NCI-H510A (cell line): ENCODE measurements around the gene MPV17L2.
"Not testable (repeated sequence)": the region's sequence is repeated elsewhere in the genome, so short reads cannot be mapped to it uniquely, and the experiment has no call there.

Source experiments
- DNase-seq: peaks from one replicate; lab custom pipeline; 2025; lab: John Stamatoyannopoulos, UW

Gene MPV17L2

DNA sequence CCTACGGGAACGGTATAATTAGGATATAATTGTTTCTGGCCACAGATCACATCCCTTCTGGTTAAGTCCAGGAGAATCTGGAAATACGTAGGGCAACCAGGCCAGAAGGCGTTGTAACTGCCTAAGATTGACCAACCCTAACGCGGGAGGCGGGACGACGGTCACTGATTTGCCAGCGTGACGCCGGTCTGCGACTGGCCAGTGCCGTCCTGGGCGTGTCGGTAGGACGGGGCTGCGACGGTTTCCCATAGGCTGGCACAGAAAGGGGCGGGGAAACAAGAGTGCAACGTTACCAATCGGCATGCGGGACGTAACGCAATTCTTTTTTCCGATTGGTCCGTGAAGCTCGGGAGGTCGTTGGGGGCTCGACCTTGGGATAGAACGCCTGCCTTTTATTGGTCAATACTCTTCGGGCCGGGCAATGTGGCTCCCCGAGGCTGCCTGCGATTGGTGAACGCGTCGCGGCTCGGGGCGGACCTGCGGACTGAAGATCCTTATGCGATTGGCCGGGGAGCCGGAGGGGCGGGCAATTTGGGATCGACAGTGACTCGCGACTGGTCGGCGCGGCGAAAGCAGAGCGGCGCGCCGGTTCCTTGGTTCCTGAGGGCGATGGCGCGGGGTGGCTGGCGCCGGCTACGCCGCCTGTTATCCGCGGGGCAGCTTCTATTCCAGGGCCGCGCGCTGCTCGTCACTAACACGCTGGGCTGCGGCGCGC, at the start of gene MPV17L2:
MPV17L2 (plus strand) TSS at position 546 of the 715 bp plus-strand sequence; CDS start at position 610, 64 bp downstream.
- peak; percentile 99 for DNase-seq

- DNase-seq: no peak
Observed at GRCh38 chr19:18143902-18144301, 49.1 kb upstream of the MPV17L2 start.

DNA sequence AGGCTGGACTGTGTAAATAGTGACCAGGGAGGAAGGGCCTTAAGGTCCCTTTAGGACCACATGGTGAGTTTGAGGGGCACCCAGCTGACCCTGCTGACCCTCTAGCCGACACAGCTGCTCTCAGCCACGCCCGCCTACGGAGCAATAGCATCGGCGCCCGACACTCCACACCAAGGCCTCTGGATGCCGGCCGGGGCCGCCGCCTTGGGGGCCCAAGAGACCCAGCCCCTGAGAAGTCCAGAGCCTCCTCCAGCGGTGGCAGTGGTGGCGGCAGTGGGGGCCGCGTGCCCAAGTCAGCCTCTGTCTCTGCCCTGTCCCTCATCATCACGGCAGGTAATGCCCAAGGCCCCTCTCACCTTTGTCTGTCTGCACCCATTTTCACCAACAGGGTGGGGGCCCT, 48.7 kb upstream of the MPV17L2 start:
- no peak for DNase-seq

- DNase-seq: no peak
Observed at GRCh38 chr19:18144906-18145305, 48.1 kb upstream of the MPV17L2 start.

GRCh38 chr19:18145391-18145999, 47.5 kb upstream of the MPV17L2 start:
- no peak for DNase-seq

GRCh38 chr19:18147396-18147795, 45.6 kb upstream of the MPV17L2 start:
- no peak for DNase-seq

DNA sequence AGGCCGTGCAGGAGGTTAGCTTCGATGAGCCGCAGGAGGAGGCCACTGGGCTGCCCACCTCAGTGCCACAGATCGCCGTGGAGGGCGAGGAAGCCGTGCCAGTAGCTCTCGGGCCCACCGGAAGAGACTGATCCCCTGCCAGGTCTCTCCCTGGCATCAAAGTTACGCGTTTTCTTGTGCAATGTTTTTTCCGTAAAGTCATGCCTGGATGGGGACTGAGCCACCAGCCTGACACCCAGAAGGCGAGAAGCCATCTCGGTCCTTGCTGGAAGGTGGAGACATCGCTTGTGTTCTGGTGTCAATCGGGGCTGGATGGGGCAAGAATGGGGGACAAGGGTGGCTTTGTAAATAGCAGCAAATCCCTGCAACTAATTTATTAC, 43.4 kb upstream of the MPV17L2 start:
- no peak for DNase-seq

DNA sequence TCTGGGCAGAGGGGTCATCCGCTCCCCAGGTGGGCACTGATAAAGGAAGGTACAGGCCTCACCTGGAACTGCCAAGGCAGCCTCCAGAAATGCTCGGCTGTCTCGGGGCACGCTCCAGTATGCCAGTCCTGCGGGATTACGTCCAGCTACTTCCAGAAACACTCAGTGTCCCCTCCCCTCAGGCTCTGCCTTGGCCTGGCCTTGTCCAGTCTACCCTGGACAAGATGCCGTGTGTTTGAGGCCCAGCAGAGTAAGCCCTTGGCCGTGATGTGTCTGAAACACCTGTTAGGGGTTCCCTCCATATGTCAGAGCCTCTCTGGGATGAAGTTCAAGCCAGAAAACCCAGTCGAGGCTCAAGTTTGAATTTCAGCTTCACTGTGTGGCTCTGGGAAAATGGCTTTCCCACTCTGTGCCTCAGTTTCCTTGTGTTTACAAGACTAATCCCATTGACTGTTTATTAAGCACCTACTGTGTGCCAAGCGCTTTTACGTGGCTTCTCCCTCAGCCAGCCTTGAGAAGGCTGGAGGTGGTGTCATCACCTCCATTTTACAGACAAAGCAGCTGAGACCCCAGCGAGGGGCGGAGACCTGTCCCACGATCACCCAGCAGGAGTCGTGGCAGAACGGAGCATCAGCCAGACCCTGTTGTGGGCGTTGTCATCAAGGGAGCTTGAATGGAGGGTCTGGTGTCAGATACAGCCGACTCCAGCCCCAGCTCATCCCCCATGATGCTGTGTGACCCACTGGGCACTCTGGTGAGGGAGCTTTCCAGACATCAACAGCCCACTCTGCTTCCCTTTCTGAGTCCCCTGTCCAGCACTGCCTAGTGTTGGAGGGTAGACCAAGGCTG, 42.0 kb upstream of the MPV17L2 start:
- no peak for DNase-seq

GRCh38 chr19:18152442-18152816, 40.6 kb upstream of the MPV17L2 start:
- peak; percentile 79 for DNase-seq

- peak; percentile 97 for DNase-seq
Observed at GRCh38 chr19:18152817-18153555, 40.0 kb upstream of the MPV17L2 start, which contains the start of gene PIK3R2. PIK3R2 (plus strand) TSS chr19:18153163; CDS start chr19:18155880, 2,717 bp downstream.

DNA sequence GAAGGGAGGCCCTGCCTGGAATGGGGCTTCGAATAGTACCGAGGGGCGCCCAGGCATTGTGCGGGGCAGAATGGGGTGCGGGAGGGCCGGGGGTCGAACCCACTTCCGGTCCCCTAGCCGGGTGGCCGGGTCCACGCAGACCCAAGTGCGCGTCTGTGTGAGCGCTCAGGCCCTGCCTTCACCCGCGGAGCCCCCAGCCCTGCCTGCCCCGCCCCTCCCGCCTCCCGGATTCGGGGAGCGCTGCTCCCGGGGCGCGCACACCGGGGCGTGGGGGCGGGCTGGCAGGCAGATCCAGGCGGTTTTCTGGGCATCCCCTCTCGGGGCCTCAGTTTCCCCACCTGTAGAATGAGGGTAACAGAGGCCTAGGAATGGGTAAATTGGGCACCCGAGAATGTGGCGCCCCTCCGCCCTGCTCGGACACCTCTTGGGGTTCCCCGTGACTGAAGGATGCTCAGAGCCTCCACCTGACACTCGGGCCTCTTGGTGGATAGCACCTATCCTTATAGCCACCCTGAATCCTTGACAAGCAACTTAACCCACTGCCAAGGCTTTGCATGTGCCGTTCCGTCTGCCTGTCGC, 39.4 kb upstream of the MPV17L2 start:
- no peak for DNase-seq

GRCh38 chr19:18155095-18156087, 37.6 kb upstream of the MPV17L2 start:
- DNase-seq: no peak

DNA sequence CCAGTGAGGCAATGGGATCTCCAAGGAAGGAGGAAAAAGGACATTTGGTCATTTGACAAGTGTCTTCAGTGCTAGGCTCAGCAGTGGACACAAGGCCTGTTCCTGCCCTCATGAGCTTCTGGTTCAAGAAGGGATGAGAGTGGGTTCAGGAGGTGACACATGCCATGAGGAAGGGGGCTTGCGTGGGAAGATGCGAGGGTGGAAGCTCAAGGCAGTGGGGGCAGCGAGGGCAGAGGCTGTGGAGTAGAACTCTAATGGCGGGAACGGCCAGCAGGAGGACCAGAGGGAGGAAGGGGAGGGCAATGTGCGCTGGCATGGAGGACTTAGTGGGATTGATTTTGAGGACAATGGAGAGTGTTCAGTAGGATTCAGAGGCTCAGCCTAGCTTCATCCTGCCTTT, 36.8 kb upstream of the MPV17L2 start:
- no peak for DNase-seq

- DNase-seq: peak; percentile 83
Observed at GRCh38 chr19:18156841-18157464, 36.1 kb upstream of the MPV17L2 start.

- peak; percentile 88 for DNase-seq
Observed at GRCh38 chr19:18157465-18158063, 35.5 kb upstream of the MPV17L2 start.

DNA sequence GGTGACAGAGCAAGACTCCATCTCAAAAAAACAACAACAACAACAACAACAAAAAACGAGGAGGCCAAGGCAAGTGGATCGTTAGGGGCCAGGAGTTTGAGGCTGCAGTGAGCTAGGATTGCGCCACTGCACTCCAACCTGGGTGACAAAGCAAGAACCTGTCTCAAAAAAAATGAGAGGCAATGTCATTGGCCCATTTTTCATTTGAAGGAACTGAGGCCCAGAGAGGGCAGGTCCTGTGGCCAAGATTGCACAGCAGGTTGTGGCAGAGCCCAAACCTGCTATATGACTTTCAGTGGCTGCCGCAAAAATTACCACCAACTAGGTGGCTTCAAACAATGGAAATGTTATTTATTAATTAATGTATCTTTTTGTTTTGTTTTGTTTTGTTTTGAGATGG, 34.6 kb upstream of the MPV17L2 start:
- no peak for DNase-seq

GRCh38 chr19:18159059-18159616, 33.9 kb upstream of the MPV17L2 start:
- DNase-seq: not testable (repeated sequence)

DNA sequence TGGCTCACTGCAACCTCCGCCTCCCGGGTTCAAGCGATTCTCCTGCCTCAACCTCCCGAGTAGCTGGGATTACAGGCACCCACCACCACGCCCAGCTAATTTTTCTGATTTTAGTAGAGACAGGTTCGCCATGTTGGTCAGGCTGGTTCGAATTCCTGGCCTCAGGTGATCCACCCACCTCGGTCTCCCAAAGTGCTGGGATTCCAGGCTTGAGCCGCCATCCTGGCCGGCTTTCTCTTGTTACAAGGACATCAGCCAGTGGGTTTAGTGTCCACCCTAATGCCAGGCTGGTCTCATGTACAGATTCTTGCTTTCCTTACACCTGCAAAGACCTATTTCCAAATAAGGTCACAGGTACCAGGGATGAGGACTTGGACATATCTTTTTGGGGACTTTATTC, 33.2 kb upstream of the MPV17L2 start:
- DNase-seq: no peak

DNA sequence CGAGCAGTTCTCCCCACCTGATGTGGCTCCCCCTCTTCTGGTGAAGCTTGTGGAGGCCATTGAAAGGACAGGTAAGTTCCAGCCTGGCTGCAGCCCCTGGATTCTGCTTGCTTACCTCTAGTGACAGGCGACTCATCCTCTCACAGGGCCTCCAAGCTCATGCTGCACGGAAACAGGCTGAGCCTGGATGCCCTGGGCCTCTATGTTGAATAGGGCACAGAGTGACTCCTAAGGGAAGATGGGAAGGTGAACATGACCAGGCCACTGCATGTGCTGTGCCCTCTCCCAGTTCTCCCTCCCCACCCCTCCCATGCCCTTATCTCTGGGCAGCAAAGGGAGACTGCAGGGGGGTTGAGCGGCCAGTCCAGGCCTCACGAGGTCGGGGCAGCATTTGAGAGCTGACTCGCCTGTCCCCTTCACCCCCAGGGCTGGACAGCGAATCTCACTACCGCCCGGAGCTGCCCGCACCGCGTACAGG, 32.5 kb upstream of the MPV17L2 start:
- no peak for DNase-seq
